ENCODE results near the gene BPIFB4. TPM values are rescaled to one million over a fixed set of nuclear protein-coding genes. Genes with fewer than 3 reads are reported as not detected.

BPIFB4 gene
- total and polyA plus RNA-seq, 2 experiments from 2014 or later, result not detected

- no peak overlapping the region for H3K9ac ChIP-seq
- H3F3A ChIP-seq (ENCODE audit: insufficient read depth), result peaks cover under 1% of the 10 kb centered on the region; the same call in 1 of the 2 replicates
- WGBS, 2 experiments (ENCODE audit: low coverage in 1 of 2, low lambda C conversion rate in 2 of 2, missing lambda C conversion rate in 2 of 2), result 33 to 35% methylated on average over 6 of the region's 6 CpGs
- H3K79me2 ChIP-seq (ENCODE audit: insufficient read depth), result no peaks in the 10 kb centered on the region
- H3K27me3 ChIP-seq (replicated peaks; ENCODE audit: insufficient read depth), result peaks cover 18% of the 10 kb centered on the region
- no peak overlapping the region for H3K4me3 ChIP-seq
- H3K4me1 ChIP-seq (ENCODE audit: insufficient read depth), result no peaks in the 10 kb centered on the region
- H3K27ac ChIP-seq, result no peak overlapping the region
- no peaks in the 10 kb centered on the region for H3K9me2 ChIP-seq (ENCODE audit: insufficient read depth)
- H2AFZ ChIP-seq, result no peak overlapping the region
- no peaks in the 10 kb centered on the region for H3K9me3 ChIP-seq (ENCODE audit: low read depth)
- in situ Hi-C loops (cut with MboI), result no loop called here
- no peaks in the 10 kb centered on the region for H4K20me1 ChIP-seq (ENCODE audit: insufficient read depth)
- no peak overlapping the region for H3K4me2 ChIP-seq (ENCODE audit: unreplicated experiment)
- no peak for DNase-seq
- no peaks in the 10 kb centered on the region for H3K36me3 ChIP-seq (ENCODE audit: low read depth)
- TF ChIP-seq EZH2phosphoT487 (IDR thresholded peaks at IDR 0.05; ENCODE audit: insufficient read depth, low read depth), result no peak
- no peak for TF ChIP-seq EZH2 (IDR thresholded peaks at IDR 0.05; ENCODE audit: insufficient read depth, poor library complexity, severe bottlenecking)
Observed at GRCh38 chr20:33124994-33125393, 45.6 kb downstream of the BPIFB4 start.

- Histone ChIP-seq H3K4me1 (ENCODE audit: insufficient read depth) (no peaks in the 10 kb centered on the region), H3K79me2 (ENCODE audit: insufficient read depth) (no peaks in the 10 kb centered on the region), H2AFZ (no peak overlapping the region), H3K4me3 (no peak overlapping the region), H3K9me2 (ENCODE audit: insufficient read depth) (no peaks in the 10 kb centered on the region), H3K27ac (no peak overlapping the region), H3K9ac (no peak overlapping the region), H3K4me2 (ENCODE audit: unreplicated experiment) (no peak overlapping the region), H3F3A (ENCODE audit: insufficient read depth) (peaks cover 4% of the 10 kb centered on the region), H4K20me1 (ENCODE audit: insufficient read depth) (no peaks in the 10 kb centered on the region), H3K27me3 (replicated peaks; ENCODE audit: insufficient read depth) (peaks cover 18% of the 10 kb centered on the region), H3K9me3 (ENCODE audit: low read depth) (no peaks in the 10 kb centered on the region), H3K36me3 (ENCODE audit: low read depth) (no peaks in the 10 kb centered on the region)
- TF ChIP-seq EZH2phosphoT487 (IDR thresholded peaks at IDR 0.05; ENCODE audit: insufficient read depth, low read depth) (no peak), EZH2 (IDR thresholded peaks at IDR 0.05; ENCODE audit: insufficient read depth, poor library complexity, severe bottlenecking) (no peak)
- in situ Hi-C loops (cut with MboI), result no loop called here
- WGBS, 2 experiments (ENCODE audit: low coverage in 1 of 2, low lambda C conversion rate in 2 of 2, missing lambda C conversion rate in 2 of 2), result 62 to 65% methylated on average over 6 of the region's 6 CpGs
- DNase-seq, result no peak
Observed at GRCh38 chr20:33125983-33126382, 46.5 kb downstream of the BPIFB4 start.

- H3K27me3 ChIP-seq (replicated peaks; ENCODE audit: insufficient read depth), result peaks cover 18% of the 10 kb centered on the region
- no peak overlapping the region for H3K9ac ChIP-seq
- H3F3A ChIP-seq (ENCODE audit: insufficient read depth), result peaks cover 9% of the 10 kb centered on the region
- H3K9me2 ChIP-seq (ENCODE audit: insufficient read depth), result no peaks in the 10 kb centered on the region
- H2AFZ ChIP-seq, result no peak overlapping the region
- no peaks in the 10 kb centered on the region for H3K36me3 ChIP-seq (ENCODE audit: low read depth)
- no peaks in the 10 kb centered on the region for H4K20me1 ChIP-seq (ENCODE audit: insufficient read depth)
- TF ChIP-seq EZH2 (IDR thresholded peaks at IDR 0.05; ENCODE audit: insufficient read depth, poor library complexity, severe bottlenecking), result no peak
- TF ChIP-seq EZH2phosphoT487 (IDR thresholded peaks at IDR 0.05; ENCODE audit: insufficient read depth, low read depth), result no peak
- H3K4me1 ChIP-seq (ENCODE audit: insufficient read depth), result peaks cover 3% of the 10 kb centered on the region
- 64 to 68% methylated on average over 4 of the region's 4 CpGs for WGBS, 2 experiments (ENCODE audit: low coverage in 1 of 2, low lambda C conversion rate in 2 of 2, missing lambda C conversion rate in 2 of 2)
- H3K9me3 ChIP-seq (ENCODE audit: low read depth), result no peaks in the 10 kb centered on the region
- no peak overlapping the region for H3K4me2 ChIP-seq (ENCODE audit: unreplicated experiment)
- H3K27ac ChIP-seq, result no peak overlapping the region
- H3K4me3 ChIP-seq, result no peak overlapping the region
- H3K79me2 ChIP-seq (ENCODE audit: insufficient read depth), result no peaks in the 10 kb centered on the region
- DNase-seq, result no peak
- in situ Hi-C loops (cut with MboI), result no loop called here
Observed at GRCh38 chr20:33127422-33128097, 48.1 kb downstream of the BPIFB4 start.

- Histone ChIP-seq H3K4me2 (ENCODE audit: unreplicated experiment) (no peak overlapping the region), H3K4me3 (no peak overlapping the region), H3K9me3 (ENCODE audit: low read depth) (no peaks in the 10 kb centered on the region), H3K9ac (no peak overlapping the region), H3K4me1 (ENCODE audit: insufficient read depth) (peaks cover 6% of the 10 kb centered on the region), H3K9me2 (ENCODE audit: insufficient read depth) (no peaks in the 10 kb centered on the region), H3K27me3 (replicated peaks; ENCODE audit: insufficient read depth) (peaks cover 9% of the 10 kb centered on the region; the same call in 1 of the 2 replicates), H3F3A (ENCODE audit: insufficient read depth) (peaks cover 9% of the 10 kb centered on the region), H3K79me2 (ENCODE audit: insufficient read depth) (no peaks in the 10 kb centered on the region), H3K36me3 (ENCODE audit: low read depth) (no peaks in the 10 kb centered on the region), H4K20me1 (ENCODE audit: insufficient read depth) (no peaks in the 10 kb centered on the region), H3K27ac (peak overlapping the region; percentile 58), H2AFZ (no peak overlapping the region)
- 3 to 5% methylated on average over 9 of the region's 9 CpGs for WGBS, 2 experiments (ENCODE audit: low coverage in 1 of 2, low lambda C conversion rate in 2 of 2, missing lambda C conversion rate in 2 of 2)
- TF ChIP-seq EZH2 (IDR thresholded peaks at IDR 0.05; ENCODE audit: insufficient read depth, poor library complexity, severe bottlenecking) (no peak), EZH2phosphoT487 (IDR thresholded peaks at IDR 0.05; ENCODE audit: insufficient read depth, low read depth) (peak; percentile 85)
- DNase-seq, result peak; percentile 92
- in situ Hi-C loops (cut with MboI), result no loop called here
Observed at GRCh38 chr20:33130568-33131061, 51.2 kb downstream of the BPIFB4 start.

Data from GM23248 (cell line).